Thymus (tissue), 11 donors: Measurements from ENCODE around the gene SMAD1. TPM values are rescaled to one million over a fixed set of nuclear protein-coding genes. Genes with fewer than 3 reads are reported as not detected.
A peak's percentile ranks its signal among the peaks of the same experiment; 100 is the strongest.

ENCODE experiments used
- DNase-seq, 9 donors: peaks; one replicate each; pipeline ENCODE4 v3.0.0-alpha.2; 2013; ENCODE audit warnings: low spot score in 9 of 9, low read depth in 6 of 9, missing footprints in 1 of 9
- H3K27ac ChIP-seq, 2 donors: one replicate each; pipeline ENCODE4 v1.5.1; 2013; ENCODE audit warnings: control low read depth in 1 of 2, low read depth in 1 of 2, low read length in 1 of 2, mild to moderate bottlenecking in 1 of 2, moderate library complexity in 1 of 2
- H3K27me3 ChIP-seq, 2 donors: one replicate each; pipeline ENCODE4 v1.5.1; 2013; ENCODE audit warnings: low read length in 1 of 2; ENCODE audit not compliant: control insufficient read depth in 2 of 2, insufficient read depth in 1 of 2
- H3K36me3 ChIP-seq, 2 donors: one replicate each; pipeline ENCODE4 v1.5.1; 2013; ENCODE audit warnings: low read length in 1 of 2, mild to moderate bottlenecking in 1 of 2, moderate library complexity in 1 of 2; ENCODE audit not compliant: control insufficient read depth in 2 of 2, insufficient read depth in 2 of 2
- H3K4me1 ChIP-seq, 2 donors: one replicate each; pipeline ENCODE4 v1.5.1; 2013; ENCODE audit warnings: low read length in 2 of 2; ENCODE audit not compliant: control insufficient read depth in 2 of 2, insufficient read depth in 2 of 2
- H3K4me3 ChIP-seq, 2 donors: one replicate each; pipeline ENCODE4 v1.5.1; 2013; ENCODE audit warnings: low read length in 2 of 2, control low read depth in 1 of 2, mild to moderate bottlenecking in 1 of 2
- H3K9me3 ChIP-seq, 2 donors: one replicate each; pipeline ENCODE4 v1.5.1; 2013; ENCODE audit warnings: low read length in 1 of 2, mild to moderate bottlenecking in 1 of 2; ENCODE audit not compliant: control insufficient read depth in 2 of 2, insufficient read depth in 1 of 2
- WGBS: extraction: QIAGEN DNeasy Blood & Tissue Kit; methylation state at CpG from one replicate; pipeline ENCODE4 v1.1.7; 2013; 5-methylcytosine and 5-hydroxymethylcytosine counted together
- polyA plus RNA-seq: library from polyadenylated mRNA; stranded (reverse); fragments of 200-250 nt; gene quantifications from one replicate; pipeline ENCODE4 v1.2.3, GENCODE V29; 2013
- total RNA-seq: library from RNA; stranded (reverse); fragments of 120-200 nt; gene quantifications from one replicate; pipeline ENCODE4 v1.2.4, GENCODE V29; 2013
- donor health status: healthy.

The SMAD1 gene
- total and polyA plus RNA-seq, 2 donors = 6.8 to 23.5 TPM

- no peaks in the 10 kb centered on the region for H3K9me3 ChIP-seq
- no peak overlapping the region for H3K4me3 ChIP-seq
- H3K36me3 ChIP-seq = peaks cover 9 to 17% of the 10 kb centered on the region in 2 donors
- H3K27ac ChIP-seq = peak overlapping the region in 1 of 2 donors; percentile 32
- DNase-seq = peak in 1 of 9 donors; percentile 18
- peaks cover 0 to 3% of the 10 kb centered on the region in 2 donors for H3K4me1 ChIP-seq
- 75% methylated on average over 4 of the region's 4 CpGs for WGBS
- no peaks in the 10 kb centered on the region for H3K27me3 ChIP-seq
Measured at GRCh38 chr4:145552181-145552822, 70.6 kb downstream of the SMAD1 start.

DNA sequence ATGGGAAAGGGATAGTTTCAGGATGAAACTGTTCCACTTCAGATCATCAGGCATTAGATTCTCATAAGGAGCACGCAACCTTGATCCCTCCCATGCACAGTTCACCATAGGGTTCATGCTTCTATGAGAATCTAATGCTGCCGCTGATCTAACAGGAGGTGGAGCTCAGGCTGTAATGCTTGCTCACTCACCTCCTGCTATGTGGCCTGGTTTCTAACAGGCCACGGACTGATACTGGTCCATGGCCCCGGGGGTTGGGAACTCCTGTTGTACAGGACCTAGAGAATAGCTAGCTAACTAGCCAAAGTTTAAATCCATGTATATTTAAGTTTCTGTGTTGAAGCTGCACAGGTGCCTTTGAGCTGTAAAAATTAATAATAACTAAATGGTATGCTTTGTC, 71.7 kb downstream of the SMAD1 start:
- H3K36me3 ChIP-seq = peaks cover 6 to 9% of the 10 kb centered on the region in 2 donors
- H3K4me3 ChIP-seq = no peak overlapping the region
- whole genome bisulfite sequencing = 98% methylated on average over 4 of the region's 4 CpGs
- no peaks in the 10 kb centered on the region for H3K27me3 ChIP-seq
- H3K4me1 ChIP-seq = peaks cover 0 to 3% of the 10 kb centered on the region in 2 donors
- H3K27ac ChIP-seq = no peak overlapping the region
- H3K9me3 ChIP-seq = no peaks in the 10 kb centered on the region
- DNase-seq = no peak

DNA sequence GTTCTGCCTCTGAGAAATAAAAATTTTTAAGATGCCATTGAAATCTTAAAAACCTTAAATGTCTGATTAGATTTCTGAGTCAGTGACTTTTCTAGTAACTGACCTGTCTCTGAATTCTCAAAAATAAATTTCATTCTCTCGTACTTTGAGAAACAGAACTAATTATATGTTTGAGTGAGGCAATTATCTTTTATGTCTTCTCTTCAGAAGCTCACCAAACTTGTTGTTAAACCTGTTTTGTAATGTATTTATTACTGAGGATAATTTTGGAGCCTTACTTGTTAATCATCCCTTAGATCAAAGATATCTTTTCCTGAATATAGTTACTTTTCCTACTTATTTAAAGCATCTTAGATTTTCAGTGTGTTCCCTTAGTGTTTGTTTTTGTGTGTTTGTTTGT, 73.0 kb downstream of the SMAD1 start:
- H3K27me3 ChIP-seq = no peaks in the 10 kb centered on the region
- no peaks in the 10 kb centered on the region for H3K9me3 ChIP-seq
- DNase-seq = no peak
- no peak overlapping the region for H3K4me3 ChIP-seq
- peaks cover 5 to 12% of the 10 kb centered on the region in 2 donors for H3K36me3 ChIP-seq
- 96% methylated on average over 1 of the region's 1 CpG for WGBS
- H3K4me1 ChIP-seq = peaks cover 0 to 3% of the 10 kb centered on the region in 2 donors
- no peak overlapping the region for H3K27ac ChIP-seq

DNA sequence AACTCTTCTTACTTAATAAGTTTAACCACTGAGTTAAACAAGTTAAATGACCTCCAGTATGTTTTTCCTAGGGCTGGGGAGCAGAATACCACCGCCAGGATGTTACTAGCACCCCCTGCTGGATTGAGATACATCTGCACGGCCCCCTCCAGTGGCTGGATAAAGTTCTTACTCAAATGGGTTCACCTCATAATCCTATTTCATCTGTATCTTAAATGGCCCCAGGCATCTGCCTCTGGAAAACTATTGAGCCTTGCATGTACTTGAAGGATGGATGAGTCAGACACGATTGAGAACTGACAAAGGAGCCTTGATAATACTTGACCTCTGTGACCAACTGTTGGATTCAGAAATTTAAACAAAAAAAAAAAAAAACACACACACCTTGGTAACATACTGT, 76.1 kb downstream of the SMAD1 start:
- H3K27me3 ChIP-seq = no peaks in the 10 kb centered on the region
- H3K4me3 ChIP-seq = no peak overlapping the region
- peak; percentile 23 to 76 (median 50) for DNase-seq
- 18% methylated on average over 3 of the region's 3 CpGs for WGBS
- H3K36me3 ChIP-seq = peaks cover 5 to 16% of the 10 kb centered on the region in 2 donors
- H3K27ac ChIP-seq = no peak overlapping the region
- H3K9me3 ChIP-seq = no peaks in the 10 kb centered on the region
- H3K4me1 ChIP-seq = no peaks in the 10 kb centered on the region

DNA sequence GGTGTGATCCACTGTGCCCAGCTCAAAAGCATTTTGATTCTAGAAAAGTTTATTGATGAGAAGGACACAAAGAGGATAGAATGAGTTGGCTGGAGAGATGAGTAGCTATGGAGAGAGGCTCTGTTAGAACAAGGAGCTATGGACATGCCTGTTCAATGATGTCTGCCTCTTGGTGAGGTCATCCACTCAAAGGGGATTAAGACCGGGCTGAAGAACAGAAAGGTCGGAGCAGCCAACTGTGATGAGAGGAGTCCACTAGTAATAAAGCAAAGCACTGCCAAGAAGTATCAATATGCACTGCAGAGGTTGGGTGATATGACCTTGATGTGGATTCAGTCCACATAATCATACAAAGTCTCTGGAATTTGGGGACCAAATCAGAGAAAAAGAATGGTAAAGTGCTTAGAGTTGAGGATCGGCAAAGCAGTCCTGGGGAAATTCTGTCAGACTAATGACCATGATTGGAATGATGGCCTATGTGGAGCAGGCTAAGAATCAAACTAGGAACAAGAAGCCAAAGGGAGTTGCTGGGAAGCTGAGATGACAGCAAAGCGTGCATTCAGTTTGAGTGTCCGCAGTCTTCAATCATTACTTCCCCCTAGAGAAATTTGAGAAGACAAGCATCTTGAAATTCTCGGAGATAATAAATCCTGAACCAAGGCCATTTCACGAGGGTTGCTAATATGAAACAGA, 81.8 kb downstream of the SMAD1 start:
- no peak for DNase-seq
- H3K4me1 ChIP-seq = no peaks in the 10 kb centered on the region
- no peaks in the 10 kb centered on the region for H3K9me3 ChIP-seq
- H3K27ac ChIP-seq = no peak overlapping the region
- 87% methylated on average over 7 of the region's 7 CpGs for whole genome bisulfite sequencing
- no peaks in the 10 kb centered on the region for H3K27me3 ChIP-seq
- peaks cover 0 to 10% of the 10 kb centered on the region in 2 donors for H3K36me3 ChIP-seq
- H3K4me3 ChIP-seq = no peak overlapping the region

GRCh38 chr4:145564540-145564939, 82.9 kb downstream of the SMAD1 start:
- Histone ChIP-seq H3K36me3 (peaks cover 0 to 5% of the 10 kb centered on the region in 2 donors), H3K4me3 (no peak overlapping the region), H3K4me1 (no peaks in the 10 kb centered on the region), H3K27me3 (no peaks in the 10 kb centered on the region), H3K9me3 (no peaks in the 10 kb centered on the region), H3K27ac (no peak overlapping the region)
- DNase-seq = no peak
- WGBS = over 99% methylated on average over 2 of the region's 2 CpGs

GRCh38 chr4:145565328-145565727, 83.7 kb downstream of the SMAD1 start:
- Histone ChIP-seq H3K36me3 (no peaks in the 10 kb centered on the region), H3K27me3 (no peaks in the 10 kb centered on the region), H3K9me3 (no peaks in the 10 kb centered on the region), H3K4me1 (no peaks in the 10 kb centered on the region), H3K27ac (no peak overlapping the region), H3K4me3 (no peak overlapping the region)
- 88% methylated on average over 1 of the region's 1 CpG for WGBS
- no peak for DNase-seq

GRCh38 chr4:145566086-145566708, 84.5 kb downstream of the SMAD1 start:
- Histone ChIP-seq H3K9me3 (no peaks in the 10 kb centered on the region), H3K36me3 (no peaks in the 10 kb centered on the region), H3K4me1 (no peaks in the 10 kb centered on the region), H3K4me3 (no peak overlapping the region), H3K27me3 (no peaks in the 10 kb centered on the region), H3K27ac (no peak overlapping the region)
- 97% methylated on average over 5 of the region's 5 CpGs for WGBS
- DNase-seq = no peak

DNA sequence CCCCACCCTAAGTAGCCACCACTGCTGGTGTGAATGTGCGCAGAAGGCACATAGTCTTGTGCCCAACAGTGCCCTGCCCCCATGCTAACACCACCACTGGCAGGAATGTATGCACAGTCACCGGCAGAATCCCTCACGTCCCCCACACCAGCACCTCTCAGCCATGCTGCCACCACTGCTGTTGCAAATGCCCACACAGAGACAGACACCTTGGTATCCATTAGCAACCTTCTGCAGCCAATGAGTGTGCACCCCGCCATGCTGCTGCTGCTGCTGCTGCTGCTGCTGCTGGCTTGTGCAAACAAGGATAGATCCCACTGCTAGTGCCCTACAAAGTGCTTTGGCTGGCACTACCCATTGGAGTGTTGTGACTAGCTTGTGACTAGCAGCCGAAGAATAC, 85.1 kb downstream of the SMAD1 start:
- H3K27me3 ChIP-seq = no peaks in the 10 kb centered on the region
- no peak overlapping the region for H3K27ac ChIP-seq
- no peak overlapping the region for H3K4me3 ChIP-seq
- no peak for DNase-seq
- H3K4me1 ChIP-seq = no peaks in the 10 kb centered on the region
- no peaks in the 10 kb centered on the region for H3K36me3 ChIP-seq
- no peaks in the 10 kb centered on the region for H3K9me3 ChIP-seq
- 96% methylated on average over 5 of the region's 5 CpGs for WGBS
